Measurements from ENCODE around the gene LEMD2.
A peak's percentile ranks its signal among the peaks of the same experiment; 100 is the strongest.

Gene LEMD2

GRCh38 chr6:33818293-33818692 is 29.4 kb upstream of the LEMD2 start:
- DNase-seq: no peak

- no peak for DNase-seq
Measured at GRCh38 chr6:33817489-33817888, 28.6 kb upstream of the LEMD2 start.

GRCh38 chr6:33816911-33817310 is 28.0 kb upstream of the LEMD2 start:
- no peak for DNase-seq

GRCh38 chr6:33815854-33816253 is 26.9 kb upstream of the LEMD2 start:
- peak; percentile 25 for DNase-seq

GRCh38 chr6:33813990-33814985 is 25.4 kb upstream of the LEMD2 start:
- no peak for DNase-seq

GRCh38 chr6:33813246-33813904 is 24.4 kb upstream of the LEMD2 start:
- DNase-seq: no peak

- DNase-seq: peak; percentile 31
Measured at GRCh38 chr6:33812669-33813068, 23.7 kb upstream of the LEMD2 start.

GRCh38 chr6:33809594-33809993 is 20.7 kb upstream of the LEMD2 start:
- DNase-seq: no peak

GRCh38 chr6:33808641-33809180 is 19.8 kb upstream of the LEMD2 start:
- no peak for DNase-seq

GRCh38 chr6:33807606-33808005 is 18.7 kb upstream of the LEMD2 start:
- DNase-seq: no peak

- no peak for DNase-seq
Measured at GRCh38 chr6:33806841-33807240, 17.9 kb upstream of the LEMD2 start.

GRCh38 chr6:33803571-33804053 is 14.7 kb upstream of the LEMD2 start, which contains the start of gene MLN:
Gene MLN (minus strand): TSS chr6:33804003. CDS start chr6:33801163, 2,840 bp downstream.
- no peak for DNase-seq

GRCh38 chr6:33802186-33802958 is 13.4 kb upstream of the LEMD2 start:
- no peak for DNase-seq

GRCh38 chr6:33801611-33802010 is 12.7 kb upstream of the LEMD2 start:
- DNase-seq: no peak

GRCh38 chr6:33800248-33800969 is 11.5 kb upstream of the LEMD2 start:
- no peak for DNase-seq

- DNase-seq: no peak
Measured at GRCh38 chr6:33799454-33800113, 10.7 kb upstream of the LEMD2 start.

GRCh38 chr6:33798343-33798848 is 9.5 kb upstream of the LEMD2 start:
- DNase-seq: no peak

- no peak for DNase-seq
Measured at GRCh38 chr6:33797626-33798342, 8.9 kb upstream of the LEMD2 start.

GRCh38 chr6:33794910-33795623 is 6.1 kb upstream of the LEMD2 start:
- DNase-seq: no peak

GRCh38 chr6:33792981-33793380 is 4.1 kb upstream of the LEMD2 start:
- DNase-seq: no peak

Measured in NCI-H226 (cell line).